NCI-H1694 treated with DMSO at 0.1 percent for 48 hours (cell line): ENCODE measurements around the gene ADAM10.
"Not testable (repeated sequence)": the region's sequence is repeated elsewhere in the genome, so short reads cannot be mapped to it uniquely, and the experiment has no call there.

Experiments
- DNase-seq: peaks from one replicate; lab custom pipeline; 2025; lab: John Stamatoyannopoulos, UW

Gene ADAM10

GRCh38 chr15:58608129-58608590, 141.3 kb downstream of the ADAM10 start:
- no peak for DNase-seq

DNA sequence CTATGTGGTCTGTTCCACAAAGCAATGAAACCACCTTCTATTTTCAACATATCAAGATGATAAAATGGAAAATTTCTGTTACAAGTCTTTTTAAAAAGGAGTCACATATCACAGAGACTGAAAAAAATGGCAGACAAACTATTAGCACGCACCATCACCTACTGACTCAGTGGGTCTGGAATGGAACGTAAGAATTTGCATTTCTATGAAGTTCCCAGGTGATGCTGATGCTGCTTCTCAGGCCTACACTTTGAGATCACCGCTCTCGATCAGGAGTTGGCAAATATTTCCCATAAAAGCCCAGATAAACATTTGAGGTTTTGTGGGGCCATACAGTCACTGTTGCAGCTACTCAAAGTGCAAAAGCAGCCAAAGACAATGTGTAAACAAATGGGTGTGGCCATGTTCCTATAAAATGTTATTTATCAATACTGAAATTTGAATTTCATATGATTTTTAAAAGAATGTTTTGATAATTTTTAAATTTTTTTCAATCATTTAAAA, 142.9 kb downstream of the ADAM10 start:
- no peak for DNase-seq

GRCh38 chr15:58605931-58606530, 143.5 kb downstream of the ADAM10 start:
- DNase-seq: no peak

DNA sequence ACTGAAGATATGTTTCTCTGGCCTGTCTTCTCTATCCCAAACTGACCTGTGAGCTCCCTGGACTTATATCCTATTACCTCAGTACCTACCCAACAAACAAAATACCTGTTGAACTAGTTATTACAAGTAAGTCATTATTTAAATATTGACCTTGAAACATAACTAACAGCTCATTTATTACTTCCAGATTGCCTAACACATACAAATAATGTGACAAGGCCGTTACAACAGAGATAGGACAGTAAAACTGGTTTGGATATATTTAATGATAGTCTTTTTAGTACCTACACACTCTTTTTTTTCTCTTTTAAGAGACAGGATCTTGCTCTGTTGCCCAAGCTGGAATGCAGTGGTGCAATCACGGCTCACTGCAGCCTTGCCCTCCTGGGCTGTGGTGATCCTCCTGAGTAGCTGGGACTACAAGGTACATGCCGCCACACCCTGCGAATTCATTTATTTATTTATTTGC, 145.0 kb downstream of the ADAM10 start:
- DNase-seq: no peak

DNA sequence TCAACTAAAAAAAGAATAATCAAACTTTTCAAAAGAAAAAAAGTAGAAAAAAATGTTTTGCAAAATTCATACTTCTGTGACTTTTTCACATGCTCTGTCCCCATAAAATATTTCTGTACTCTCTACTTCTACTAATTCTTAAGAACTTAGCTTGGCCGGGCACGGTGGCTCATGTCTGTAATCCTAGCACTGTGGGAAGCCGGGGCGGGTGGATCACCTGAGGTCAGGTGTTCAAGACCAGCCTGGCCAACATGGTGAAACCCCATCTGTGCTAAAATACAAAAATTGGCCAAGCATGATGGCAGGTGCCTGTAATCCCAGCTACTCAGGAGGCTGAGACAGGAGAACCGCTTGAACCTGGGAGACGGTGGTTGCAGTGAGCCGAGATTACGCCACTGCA, 145.6 kb downstream of the ADAM10 start:
- not testable (repeated sequence) for DNase-seq

DNA sequence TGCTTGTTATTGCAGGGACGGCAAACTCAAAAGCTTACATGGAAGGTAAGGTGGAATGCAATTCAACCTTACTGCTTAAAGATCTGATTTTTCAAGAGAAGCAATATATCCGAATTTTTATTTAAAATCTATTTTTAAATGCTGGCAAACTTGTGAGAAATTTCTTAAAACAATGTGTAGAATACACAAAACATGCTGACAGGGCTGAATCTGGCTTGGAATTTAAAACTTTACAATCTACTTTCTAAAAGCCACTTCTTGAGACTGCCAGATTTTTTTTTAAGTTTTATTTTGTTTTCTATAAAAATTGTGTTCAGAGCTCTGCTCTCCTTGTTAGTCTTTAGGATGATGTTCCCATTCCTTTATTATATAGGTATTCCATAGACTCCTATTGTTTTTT, 146.7 kb downstream of the ADAM10 start:
- DNase-seq: no peak

GRCh38 chr15:58598829-58599210, 150.7 kb downstream of the ADAM10 start:
- DNase-seq: no peak

GRCh38 chr15:58597943-58598828, 151.3 kb downstream of the ADAM10 start:
- DNase-seq: no peak

GRCh38 chr15:58595516-58596263, 153.8 kb downstream of the ADAM10 start:
- DNase-seq: no peak

DNA sequence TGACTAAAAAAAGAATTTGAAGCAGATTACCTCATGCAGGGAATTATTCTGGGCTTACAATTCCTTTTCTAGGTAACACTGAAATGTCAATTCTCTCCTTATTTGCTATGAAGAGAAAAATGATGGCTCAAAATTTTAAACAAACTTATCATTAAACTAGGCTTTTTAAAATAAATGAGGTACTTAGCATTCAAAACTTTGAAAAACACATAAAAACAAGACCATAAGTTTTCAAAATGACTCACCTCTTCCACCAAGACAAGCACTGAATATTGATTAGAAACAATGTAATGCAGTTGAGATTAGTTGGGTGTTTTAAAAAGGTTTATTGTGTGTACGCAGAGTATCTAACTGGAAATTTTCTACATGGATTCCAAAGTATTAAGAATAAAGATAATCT, 154.6 kb downstream of the ADAM10 start:
- DNase-seq: no peak

- no peak for DNase-seq
These were observed 155.6 kb downstream of the ADAM10 start for GRCh38 chr15:58593870-58594269.

GRCh38 chr15:58590926-58591325, 158.6 kb downstream of the ADAM10 start:
- DNase-seq: no peak

DNA sequence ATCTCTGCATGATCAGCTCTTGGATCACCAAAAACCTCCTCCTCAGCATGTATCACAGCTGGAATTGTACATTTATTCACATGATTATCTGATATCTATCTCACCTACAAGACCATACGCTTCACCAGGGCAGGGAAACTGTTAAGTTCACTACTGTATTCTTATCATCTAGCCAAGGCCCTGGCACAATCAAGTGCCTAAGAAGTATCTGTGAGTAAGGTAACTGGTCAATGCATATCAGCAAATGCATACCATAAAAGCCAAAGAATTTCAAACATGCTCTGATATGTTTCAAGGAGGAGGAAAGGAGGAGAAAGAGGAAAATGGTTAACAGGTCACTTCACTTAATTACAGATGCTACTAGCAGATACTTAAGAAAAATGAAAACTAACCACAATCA, 159.3 kb downstream of the ADAM10 start:
- no peak for DNase-seq

- DNase-seq: no peak
These were observed 160.5 kb downstream of the ADAM10 start for GRCh38 chr15:58589047-58589446.

DNA sequence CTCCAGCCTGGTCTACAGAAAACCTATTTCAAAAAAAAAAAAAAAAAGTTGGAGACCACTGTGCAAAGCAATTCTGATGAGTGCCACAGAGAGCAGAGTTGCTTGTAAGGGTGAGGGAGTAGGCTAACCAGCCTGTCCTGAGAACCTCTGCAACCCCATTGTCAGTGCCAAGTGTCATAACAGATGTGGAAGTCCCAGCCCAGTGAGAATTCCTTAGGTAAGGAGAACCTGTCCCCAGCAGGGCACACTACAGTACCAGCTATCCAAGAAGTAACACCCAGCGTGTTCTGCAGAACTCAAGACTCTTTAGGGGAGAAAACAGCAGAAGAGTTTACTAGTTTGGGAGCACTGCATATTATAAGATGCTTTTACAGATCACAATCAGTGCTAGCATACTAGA, 161.4 kb downstream of the ADAM10 start:
- no peak for DNase-seq

DNA sequence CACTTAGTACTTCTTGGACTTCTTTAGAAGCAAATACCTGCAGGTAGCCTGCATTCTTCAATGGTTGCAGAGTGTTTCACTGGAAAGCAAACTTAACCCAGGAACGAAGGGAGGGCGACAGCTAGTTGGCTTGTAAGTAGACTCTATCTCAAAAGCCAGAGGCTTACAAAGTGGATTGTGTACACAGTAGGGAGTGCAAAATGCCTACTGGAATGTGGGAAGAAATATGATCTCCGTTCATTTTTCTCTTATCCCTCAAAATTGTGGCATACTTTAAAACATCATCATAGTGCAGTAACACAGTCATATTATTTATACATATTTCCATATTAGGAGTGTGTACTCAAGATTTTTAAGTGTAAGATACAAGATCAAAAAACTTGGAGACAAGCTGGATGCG, 162.0 kb downstream of the ADAM10 start:
- DNase-seq: no peak

DNA sequence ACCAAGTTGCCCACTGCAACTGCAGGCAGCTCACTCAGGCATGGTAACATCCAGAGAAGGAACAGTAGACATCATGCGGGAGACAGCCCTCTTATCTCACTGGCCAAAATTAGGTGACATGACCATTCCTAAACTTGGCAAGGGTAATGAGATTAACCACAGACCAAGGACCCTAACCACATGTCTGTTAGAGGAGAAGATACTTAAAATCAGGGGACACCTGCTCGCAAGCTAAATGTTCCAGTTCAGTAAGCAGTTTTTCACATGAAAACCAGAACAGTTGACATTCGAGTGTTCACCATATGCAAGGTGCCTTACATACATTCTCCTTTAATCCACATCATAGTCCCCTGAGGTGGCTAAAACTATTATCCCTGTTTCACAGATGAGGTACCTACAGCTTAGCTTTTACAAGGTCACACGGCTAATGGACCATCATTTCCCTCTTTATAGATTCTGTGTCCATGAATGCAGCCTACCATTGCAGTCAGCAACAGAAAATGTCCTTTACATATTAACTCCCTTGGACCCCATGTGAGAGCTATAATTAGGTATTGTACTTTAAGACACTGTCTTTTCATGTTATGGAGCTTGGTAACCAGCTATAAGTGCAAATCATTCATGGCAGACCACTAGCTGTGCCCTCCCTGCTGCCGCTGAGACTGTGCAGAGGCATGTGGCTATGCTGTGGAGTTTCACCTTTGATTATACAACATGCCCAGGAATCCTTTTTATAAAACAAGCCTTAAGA, 163.6 kb downstream of the ADAM10 start:
- no peak for DNase-seq

- DNase-seq: no peak
These were observed 164.6 kb downstream of the ADAM10 start for GRCh38 chr15:58584789-58585461.

DNA sequence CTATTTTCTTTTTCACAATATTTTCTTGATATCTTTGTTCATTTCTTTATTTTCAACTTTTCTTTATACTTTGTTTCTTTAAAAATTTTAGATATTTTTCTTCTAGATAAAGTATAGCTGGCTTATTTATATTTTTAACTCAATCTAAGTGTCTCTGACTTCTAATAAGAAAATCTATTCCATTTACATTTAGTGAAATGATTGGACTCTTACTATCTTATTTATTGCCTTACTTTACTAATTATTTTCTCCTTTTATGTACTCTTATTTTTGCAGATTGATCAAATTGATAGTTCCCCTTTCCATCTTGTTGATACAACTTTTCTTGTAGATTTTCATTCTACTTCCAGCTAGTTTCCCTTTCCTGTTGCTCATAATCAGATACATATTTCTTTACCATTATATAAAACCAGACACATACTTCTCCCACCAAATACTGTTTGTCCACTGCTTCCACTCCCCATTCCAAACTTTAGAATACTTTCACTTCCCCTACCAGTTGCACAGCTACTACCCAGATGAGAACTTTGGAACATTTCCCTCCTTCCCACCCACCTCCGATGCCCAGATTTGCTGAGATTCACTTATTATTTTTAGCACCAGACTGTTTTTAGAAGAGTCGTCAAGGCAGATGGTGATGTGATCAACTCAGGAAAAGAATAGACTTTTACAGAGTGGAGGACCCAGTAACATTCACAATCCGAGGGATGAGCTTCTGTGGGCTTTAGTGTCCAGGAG, 166.2 kb downstream of the ADAM10 start:
- DNase-seq: no peak

DNA sequence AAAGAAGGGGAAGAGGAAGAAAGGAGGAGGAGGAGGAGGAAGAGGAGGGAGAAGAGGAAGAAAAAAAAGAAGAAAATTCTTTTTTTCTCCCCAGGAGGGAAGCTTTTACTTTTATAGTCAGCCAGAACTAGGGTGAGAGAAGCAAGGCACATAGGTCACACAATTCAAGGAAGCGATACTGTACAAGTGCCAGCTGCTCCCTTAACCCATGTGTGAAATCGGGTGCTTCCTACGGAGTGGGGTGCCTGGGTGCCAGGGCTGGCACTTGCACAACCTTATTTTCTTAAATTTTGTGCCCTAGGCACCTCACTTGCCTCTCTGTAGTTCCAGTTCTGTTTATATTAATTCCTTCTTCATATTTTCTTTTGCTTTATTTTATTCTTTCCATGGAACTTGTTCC, 167.3 kb downstream of the ADAM10 start:
- DNase-seq: no peak
